ENCODE results near the gene GDNF. TPM values are rescaled to one million over a fixed set of nuclear protein-coding genes. Genes with fewer than 3 reads are reported as not detected.

Gene GDNF
- polyA plus RNA-seq, 4 donors: 14.2 to 103 (median 17.6) TPM

DNA sequence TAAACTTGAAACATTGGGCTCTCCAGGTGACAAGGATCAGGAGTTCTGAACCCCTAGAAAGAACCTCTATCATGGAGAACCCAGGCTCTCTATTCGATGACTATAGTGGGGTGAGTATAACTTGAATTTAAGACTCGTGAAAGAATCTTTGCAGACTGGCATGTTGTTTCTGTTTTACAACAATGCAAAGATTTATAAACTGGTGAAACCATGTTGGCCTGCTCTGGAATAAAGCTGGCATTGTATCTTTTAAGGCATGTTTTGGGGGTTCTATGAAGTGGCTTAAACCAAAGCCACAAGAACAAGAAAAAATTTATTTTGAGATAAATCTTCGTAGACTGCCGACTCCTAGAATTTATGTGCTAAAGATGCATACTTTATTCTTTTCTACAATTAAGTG lies 9.8 kb upstream of the GDNF start:
- no peak for DNase-seq (ENCODE audit: low read depth in 4 of 4, low spot score in 3 of 4)

DNA sequence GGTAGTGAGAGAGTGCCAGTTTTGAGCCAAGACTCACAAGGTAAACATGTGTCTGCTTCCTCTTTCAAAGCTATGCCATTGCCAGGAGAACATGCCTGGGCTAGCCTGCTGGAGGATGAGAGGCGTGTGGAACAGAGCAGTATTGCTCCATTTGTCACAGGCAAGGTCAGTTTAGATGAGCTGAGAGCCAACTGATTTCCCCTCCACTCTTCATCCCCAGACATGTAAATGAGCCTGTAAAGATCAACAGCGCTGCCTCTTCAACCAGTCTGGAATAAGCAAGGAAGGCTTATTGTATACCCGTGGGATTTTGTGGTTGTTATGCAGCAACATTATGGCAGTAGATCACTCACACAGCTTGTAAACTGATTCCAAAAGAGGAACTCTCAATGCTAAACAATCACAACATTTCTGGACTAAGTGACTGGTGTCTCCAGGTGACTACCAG lies 8.2 kb upstream of the GDNF start:
- DNase-seq (ENCODE audit: low read depth in 4 of 4, low spot score in 3 of 4): no peak

DNA sequence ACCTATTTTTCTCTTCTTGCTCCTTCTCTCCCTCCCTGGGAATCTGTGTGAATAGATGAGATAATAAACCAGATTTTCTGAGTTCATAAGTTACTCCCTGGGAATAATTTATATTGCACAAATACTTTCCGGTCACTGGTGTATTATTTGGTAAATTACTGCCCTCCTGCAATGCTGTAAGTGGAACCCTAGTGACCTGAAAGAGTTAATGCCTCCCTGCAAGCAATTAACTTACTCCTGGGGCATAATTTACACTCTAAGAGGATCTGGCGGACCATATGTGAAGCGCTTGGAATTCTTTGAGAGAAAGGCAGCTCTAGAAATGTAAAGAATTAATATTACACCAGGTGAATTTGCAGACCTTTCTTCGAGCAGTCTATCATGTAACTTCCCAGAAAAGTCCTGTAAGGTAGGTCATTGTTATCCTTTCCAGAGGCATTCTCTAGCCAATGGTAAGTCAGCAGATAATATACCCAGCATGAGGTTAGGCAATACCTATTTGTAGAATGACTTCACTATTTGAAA lies 7.0 kb upstream of the GDNF start:
- DNase-seq (ENCODE audit: low read depth in 4 of 4, low spot score in 3 of 4): no peak

DNA sequence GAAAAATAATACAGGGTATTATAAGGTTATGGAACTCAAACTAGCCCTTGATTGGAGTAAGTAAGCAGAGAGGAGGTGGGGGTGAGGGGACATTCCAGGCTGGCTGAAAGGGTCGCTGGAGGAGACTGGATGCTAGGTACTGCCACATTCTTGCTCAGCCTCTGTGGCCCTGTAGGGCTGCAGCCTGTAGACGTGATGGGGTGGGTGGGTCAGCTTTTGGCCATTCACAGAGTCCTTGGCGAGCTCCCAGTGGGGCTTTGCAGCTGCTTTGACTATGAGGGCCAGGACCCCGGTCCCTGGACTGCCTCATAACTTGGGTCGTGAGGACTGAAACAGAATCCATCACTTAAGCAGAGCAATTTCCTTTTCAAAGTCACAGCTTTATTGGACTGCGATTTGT lies 4.2 kb upstream of the GDNF start:
- DNase-seq (ENCODE audit: low read depth in 4 of 4, low spot score in 3 of 4): no peak

DNA sequence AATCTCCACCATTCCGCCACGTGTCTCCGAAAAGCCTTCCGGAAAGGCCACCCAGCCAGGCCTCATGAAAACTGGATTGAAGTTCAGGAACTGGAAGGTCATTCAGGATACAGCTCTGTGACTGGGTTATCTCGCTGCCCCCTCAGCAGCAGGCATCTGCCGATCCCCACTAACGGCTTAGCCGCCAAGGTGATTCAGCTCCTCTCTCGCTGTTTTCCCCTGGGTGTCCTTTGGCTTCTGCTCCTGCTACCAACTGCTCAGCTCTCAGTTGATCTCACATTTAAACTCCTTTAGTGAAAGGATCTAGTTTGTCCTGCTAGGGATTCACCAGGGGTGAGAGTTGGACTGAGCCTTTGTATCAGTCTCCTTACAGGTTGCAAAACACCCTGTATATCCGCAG lies 2.2 kb upstream of the GDNF start:
- DNase-seq (ENCODE audit: low read depth in 4 of 4, low spot score in 3 of 4): no peak

DNA sequence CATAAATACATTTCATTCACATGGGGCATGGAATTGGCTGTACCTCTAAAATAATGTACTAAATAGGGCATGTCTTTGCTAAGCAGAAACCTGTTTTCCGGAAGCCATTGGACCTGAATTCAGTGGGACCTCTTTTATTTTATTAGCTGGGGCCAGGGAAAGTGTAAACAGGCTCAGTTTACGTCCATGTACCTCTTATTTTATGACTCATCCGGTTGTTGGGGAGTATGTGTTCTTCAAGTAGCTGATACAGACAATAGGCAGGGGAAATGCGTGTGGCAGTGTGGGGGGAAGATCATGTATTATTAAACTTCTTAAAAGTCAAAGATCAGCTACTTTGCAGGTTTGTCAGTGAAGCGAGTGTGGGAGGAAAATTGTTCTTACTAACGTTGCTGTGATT lies 1.4 kb upstream of the GDNF start:
- no peak for DNase-seq (ENCODE audit: low read depth in 4 of 4, low spot score in 3 of 4)

DNA sequence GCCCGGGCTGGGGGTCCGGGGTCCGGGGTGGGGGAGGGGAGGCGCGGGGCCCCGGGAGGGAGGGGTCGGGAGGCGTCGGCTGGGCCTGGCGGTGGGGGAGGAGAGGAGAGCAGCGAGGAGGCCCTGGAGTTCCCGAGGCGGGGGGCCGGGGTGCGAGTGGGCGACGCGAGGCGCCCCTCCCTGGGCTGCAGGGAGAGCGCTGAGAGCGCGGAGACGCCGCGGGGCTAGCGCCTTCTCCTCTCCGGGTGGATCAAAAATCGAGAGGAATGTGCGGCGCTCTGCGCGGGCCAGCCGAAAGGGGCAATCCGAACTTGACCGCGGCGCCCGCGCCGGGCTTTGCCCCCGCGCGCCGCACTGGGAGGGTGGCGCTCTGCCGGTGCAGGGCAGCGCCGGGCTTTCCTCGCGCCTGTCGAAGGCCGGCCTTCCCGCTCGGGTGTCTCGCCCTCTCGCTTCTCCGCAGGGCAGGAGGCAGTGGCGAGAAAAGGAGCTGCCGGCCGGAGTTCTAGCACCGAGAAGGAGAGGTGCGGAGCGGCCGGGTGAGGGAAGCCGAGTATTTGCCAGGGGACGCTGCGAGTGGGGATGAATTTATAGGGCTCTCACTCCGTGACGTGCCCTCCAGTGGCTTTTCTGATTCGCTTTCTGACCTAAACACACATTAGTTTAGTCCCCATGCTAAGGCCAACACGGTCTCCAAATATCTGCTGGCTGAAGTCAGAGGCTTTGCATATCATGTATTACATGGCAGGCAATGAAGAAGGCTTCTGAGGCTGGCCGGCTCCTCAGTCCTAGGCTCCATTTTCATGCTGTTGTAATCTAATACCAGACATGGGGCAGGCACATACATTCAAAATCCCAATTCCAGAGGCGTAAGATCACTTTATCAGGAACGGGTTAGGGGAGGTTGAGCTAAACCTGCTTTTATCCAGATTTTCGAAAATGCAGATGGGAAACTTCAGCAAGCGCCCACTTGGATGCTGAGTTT lies 503 bp upstream of the GDNF start:
- DNase-seq (ENCODE audit: low read depth in 4 of 4, low spot score in 3 of 4): peak in 1 of 4 donors; percentile 36

DNA sequence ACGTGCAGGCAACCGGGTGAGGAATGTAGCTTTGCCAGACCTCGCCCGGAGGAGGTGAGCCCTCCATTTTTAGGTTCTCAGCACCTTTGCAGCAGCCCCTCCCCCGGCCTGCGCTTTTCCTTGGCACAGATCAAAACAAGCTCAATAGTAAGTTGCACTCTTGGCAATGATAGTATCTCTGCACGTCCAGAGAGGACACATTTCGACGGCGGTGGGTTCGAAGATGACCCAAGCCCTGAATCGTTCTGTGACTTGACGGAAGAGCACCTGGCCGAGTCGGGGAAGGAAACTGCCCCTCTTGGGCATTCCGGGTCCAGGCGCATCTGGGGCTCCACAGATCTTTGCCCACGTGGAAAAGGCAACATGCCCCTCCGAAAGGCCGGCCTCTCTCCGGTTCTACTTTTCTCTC lies 904 bp downstream of the GDNF start:
- no peak for DNase-seq (ENCODE audit: low read depth in 4 of 4, low spot score in 3 of 4)

DNA sequence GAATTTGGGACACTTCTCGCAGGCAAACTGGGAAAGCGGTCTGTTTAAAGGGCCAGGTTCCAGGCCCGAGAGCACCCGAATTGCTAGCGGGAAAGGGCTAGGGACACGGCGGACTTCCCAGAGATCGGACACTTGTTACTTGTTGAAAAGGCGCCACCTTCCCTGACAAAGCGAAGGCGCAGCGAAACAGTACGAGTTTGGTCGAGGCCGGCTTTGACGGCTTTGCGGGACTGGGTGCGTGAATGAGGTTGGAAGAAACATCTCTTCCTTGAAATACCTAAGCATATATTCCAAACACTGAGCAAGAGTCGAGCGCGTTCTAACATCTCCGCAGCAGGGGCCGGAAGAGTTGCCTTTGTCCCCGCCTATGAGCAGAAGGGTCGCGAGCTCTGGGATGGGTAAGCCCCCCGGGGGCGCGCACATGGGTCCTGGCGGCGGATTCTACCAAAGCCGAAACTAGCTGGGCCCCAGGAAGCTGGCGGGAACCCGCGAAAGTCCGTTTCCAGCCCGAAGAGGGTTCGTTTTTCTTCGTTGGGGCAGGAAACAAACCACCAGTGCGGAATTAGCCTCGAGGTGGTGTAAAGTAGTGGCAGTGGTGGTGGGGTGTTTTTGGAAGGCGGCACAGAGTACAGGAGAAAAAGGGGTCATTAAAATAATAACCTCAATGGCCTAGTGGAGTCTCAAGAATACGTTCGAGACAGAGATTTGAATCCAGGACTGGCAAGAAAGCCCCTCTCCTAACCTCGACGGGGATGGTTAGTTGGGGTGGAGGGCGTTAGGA lies 1.5 kb downstream of the GDNF start:
- DNase-seq (ENCODE audit: low read depth in 4 of 4, low spot score in 3 of 4): no peak

DNA sequence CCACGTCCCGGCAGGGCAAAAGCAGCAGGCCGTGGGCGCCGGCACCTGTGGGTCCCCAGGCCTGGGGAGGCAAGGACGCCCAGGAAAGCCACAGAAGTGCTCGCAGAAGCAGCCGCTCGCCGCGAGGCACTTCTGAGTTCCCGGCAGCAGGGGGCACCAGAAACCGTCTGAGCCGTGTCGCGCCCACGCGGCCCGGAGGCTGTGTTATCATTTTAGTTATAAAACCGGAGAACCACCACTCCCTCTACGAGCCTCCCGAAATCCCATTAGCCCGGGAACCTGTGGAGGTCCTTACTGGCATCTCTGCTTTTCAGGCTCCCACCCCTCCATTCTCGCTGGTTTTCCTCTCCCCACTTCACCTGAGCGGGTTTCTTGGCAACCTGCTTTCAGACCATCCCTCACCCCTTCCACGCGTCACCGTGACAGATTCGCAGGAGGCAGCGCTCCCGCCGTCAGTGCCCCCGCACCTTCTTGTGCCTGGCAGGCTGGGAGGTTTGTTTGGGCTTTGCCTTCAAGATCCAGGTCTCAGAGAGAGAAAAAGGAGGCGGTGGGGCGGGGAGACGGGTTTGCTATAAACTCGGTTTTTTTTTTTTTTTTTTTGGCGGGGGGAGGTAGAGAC lies 2.3 kb downstream of the GDNF start:
- peak in 1 of 4 donors; percentile 72 for DNase-seq (ENCODE audit: low read depth in 4 of 4, low spot score in 3 of 4)

DNA sequence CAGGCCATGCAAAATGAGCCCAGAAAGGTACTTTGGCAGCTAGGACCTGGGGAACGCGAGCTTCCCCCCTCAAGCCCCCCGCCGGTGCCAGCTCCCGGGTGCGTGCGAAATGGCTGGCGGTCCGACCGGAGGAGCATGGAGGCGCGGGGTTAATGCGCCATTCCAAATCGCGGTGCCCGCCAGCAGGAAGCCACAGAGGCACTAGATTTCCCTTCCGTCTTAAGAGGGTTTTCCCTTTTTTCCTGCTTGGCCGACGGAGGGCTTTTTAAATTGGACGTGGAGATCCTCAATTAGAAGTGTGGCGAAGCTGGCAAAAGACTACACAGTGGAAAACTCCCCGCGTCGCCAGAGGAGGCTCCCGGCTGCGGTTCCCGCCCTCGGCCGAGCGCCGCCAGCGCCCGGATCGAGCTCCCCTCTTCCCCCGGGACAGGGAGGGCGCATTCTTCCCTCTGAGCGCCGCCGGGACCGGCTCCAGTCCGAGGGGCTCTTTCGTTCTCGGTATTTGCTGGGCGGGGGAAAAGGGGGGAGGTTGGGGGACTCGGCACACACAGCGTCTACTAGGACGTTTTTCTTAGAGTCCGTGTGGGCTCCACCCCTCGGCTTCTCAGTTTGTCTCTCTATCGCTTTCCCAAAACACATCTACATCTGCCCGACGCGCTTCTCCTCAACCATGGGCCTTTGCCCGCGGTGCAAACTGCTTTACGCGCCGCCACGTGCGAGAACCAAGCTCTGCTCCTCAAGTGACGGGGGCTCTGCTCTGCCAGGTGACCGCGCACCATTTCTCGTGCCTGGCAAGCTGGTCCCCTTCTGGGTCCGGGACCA lies 3.0 kb downstream of the GDNF start:
- DNase-seq (ENCODE audit: low read depth in 4 of 4, low spot score in 3 of 4): no peak

DNA sequence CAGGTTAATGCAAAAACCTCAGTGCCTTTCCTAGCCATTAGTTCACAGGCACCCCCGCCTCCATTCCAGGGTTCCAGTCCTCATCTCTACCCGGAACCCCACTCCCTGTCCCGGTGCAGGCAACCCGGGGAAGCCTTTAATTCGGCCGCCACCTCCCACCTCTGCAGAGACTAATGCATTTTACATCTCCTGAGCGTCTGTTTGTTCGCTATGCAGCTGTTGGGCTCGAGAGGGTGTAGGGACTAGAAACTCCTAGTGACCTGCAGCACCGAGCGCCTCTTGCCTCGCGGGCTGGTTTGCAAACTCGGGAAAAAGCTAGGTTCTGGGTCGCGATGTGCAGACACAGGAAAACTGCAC lies 3.6 kb downstream of the GDNF start:
- no peak for DNase-seq (ENCODE audit: low read depth in 4 of 4, low spot score in 3 of 4)

DNA sequence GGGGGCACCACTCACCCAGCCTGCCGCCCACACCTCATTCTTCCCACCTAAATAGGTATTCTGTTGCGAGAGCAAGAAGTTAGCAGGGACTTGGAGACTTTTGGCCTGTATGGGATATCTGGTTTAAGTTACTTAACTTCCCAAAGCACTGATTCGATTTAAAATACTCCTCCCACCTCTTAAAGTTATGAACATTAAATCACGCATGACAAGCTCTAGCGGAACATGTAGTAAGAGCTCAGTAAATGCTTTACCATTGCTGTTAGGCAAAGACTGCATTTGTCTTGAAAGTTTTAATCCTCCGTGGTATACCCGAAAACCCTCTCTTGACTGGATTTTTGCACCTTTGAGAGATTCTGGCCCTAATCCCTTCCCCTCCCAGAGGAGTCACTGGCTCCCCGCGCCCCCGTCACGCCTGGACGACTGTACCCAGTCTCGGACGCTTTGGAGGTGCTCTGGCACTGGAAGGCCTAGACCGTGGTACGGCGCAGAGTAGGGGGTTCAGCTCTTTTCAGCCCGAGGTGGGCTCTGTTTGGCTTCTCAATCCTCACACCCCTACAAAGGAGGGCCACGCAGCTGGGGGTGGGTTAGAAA lies 4.4 kb downstream of the GDNF start:
- DNase-seq (ENCODE audit: low read depth in 4 of 4, low spot score in 3 of 4): no peak

DNA sequence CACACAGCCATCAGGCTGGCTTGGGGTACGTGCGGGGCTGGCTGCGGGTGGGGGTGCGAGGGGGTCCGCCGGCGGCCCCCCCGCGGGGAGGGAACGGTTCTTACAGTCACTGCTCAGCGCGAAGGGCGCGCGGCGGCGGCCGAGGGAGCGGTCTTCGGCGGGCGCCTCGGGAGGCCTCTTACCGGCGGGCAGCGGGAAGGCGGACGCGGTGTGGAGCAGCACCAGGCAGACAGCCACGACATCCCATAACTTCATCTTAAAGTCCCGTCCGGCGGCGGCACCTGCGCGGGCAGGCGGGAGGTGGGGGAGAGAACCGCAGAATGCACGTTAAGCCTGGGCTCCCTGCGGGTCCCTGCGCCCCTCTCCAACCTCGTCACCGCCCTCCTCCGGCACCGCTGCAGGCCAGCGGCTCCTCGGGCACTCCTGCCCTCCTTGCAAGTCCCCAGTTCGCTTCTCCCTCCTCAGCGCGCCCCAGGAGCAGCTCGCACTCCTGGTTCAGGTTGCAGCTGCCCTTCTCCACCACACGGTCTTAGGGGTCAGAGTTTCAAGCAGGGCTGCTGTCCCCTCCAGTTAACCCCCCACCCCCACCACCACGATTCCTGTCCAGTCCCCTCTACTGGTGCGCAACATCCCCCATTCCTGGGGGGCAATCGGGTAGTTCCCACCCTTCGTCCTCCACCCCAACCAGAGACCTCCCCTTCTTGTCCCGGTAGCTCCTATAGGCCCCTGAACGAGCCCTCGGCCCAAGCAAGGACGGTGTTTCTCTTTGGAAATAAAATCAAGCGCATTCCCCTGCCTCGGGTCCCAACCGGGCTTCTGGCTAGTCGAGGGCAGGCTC lies 5.1 kb downstream of the GDNF start:
- DNase-seq (ENCODE audit: low read depth in 4 of 4, low spot score in 3 of 4): no peak

DNA sequence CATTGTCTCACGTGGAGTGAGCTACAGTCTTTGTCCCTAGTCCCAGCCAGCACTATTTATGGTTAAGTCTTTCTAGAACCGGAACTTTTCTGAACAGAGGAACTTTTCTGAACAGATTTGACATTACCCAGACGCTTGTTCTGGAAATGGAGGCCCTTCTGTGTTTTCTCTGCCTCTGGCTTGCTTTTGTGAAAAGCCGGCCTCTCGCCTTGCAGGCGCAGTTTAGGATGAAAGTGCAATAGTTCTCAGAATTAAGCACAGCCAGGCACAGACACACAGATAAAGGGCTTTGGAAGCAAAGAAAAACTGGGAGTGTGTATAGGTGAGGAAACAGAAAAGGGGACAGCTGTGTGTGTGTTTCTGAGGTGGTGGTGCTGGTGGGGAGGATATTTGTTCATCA lies 5.9 kb downstream of the GDNF start:
- DNase-seq (ENCODE audit: low read depth in 4 of 4, low spot score in 3 of 4): no peak

DNA sequence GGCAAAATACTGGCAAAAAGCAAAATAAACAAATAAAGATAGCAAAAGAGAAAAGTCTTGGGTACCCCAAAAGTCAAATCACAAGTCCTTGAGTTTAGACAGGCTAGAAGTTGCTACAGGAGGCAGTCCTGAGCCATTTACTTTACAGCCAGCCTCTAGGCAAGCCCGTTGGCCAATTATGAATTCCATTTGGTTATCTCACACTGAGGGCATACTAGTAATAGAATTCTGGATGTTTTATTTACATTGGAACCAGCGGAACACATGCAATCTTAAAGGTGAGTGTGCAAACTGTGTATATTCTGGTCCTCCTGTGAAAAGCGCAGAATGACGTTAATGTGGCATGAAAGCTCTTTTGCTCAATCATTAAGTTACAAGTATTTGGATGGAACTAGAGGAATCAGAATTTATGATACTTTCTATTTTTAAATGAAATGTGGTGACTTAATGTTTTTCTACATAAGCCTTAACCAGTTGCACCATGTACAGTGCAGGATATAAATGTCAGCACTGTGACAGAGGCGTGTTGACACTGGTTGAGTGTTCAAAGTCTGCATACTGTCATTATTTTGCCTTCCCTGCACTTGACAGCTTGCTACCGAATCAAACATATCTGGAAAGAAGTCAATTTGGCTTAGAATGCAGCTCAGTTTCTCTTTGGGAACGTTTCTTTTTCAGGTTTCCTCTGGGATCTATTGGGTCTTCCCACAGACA lies 7.9 kb downstream of the GDNF start:
- DNase-seq (ENCODE audit: low read depth in 4 of 4, low spot score in 3 of 4): no peak

DNA sequence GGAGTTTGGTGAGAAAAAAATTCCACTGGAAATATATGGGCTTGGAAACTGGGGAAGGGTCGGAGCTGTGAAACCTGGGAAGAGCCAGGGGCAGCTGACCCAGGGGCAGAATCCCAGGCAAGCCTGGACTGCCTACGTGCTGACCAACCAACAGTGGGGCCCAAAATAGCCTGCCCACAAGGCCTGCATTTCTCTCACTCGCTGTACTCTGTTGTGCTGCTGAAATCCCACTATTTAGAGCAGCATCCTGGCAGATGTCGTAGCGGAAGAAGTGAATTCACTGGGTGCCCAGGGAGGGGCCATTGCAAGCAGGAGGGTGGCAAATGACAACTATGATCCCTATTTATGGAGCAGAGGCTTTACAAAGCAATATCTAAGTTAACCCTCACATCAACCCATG lies 9.5 kb downstream of the GDNF start:
- DNase-seq (ENCODE audit: low read depth in 4 of 4, low spot score in 3 of 4): no peak

DNA sequence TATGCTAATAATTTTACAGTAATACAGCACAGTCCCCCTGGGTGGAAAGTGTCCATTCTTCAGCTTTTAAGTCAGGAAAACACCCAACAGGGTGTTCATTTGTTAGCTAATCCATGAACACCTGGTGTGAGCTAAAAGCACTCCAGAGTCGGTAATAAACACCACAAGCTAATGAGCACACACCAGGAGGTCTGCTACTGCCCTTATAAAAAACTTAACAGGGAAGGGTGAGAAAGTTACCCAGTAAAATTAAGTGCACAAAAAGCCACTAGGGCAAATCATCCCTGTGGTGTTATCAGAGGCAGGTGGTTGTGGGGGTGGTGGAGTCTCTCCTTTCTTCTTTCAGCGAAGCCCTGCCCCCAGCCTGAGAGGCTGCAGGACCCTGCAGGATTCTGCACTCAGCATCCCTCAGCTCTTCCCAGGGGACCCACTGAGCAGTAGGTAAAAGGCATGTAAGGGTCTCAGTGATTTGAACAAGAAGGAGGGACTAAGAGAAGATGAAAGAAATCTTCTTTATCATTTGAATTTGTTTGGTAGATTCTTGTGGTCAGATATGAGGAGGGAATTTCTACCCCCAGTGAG lies 14.4 kb downstream of the GDNF start:
- no peak for DNase-seq (ENCODE audit: low read depth in 4 of 4, low spot score in 3 of 4)
